Femur (tissue), 1 donor: Measurements from ENCODE around the gene RHOBTB1.
A peak's percentile ranks its signal among the peaks of the same experiment; 100 is the strongest.
"Not testable (repeated sequence)": the region's sequence is repeated elsewhere in the genome, so short reads cannot be mapped to it uniquely, and the experiment has no call there.

Experiments used
- DNase-seq: peaks from one replicate; pipeline ENCODE4 v3.0.0-alpha.2; 2017

Gene RHOBTB1

DNA sequence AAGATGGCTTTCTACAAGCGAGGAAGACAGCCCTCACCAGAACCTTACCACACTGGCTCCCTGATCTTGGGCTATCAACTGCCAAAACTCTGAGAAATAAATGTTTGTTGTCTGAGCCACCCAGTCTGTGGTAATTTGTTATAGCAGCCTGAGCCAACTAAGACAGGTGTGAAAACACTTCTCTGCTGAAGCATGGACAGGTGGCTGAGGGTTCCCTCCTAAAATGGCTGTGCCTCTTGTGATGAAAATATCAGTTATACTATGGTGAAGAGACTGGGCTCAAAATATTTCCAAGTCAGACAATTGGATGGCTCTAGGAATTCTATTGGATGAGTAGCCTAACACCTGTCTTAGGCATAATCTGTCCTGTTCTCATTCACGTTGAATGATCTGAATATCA lies 87.6 kb downstream of the RHOBTB1 start:
- DNase-seq: no peak

DNA sequence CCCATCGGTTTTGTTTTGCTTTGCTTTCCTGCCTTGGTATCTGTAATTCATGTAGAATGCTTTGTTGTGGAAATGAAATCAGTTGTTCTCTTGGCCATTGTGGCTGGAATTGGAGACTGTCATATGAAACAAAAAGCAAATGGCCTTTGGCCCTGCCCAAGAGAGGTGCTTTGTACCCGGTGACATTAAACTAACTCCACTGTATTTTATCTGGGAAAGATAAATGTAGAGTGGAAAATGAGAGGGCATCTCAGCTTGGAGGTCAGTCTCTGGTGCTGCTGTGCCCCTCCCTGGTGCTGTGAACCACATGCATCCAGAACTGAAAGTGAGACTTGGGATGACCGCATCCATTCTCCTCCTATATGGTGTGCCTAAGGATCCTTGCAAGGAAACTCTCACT lies 90.3 kb downstream of the RHOBTB1 start:
- no peak for DNase-seq

DNA sequence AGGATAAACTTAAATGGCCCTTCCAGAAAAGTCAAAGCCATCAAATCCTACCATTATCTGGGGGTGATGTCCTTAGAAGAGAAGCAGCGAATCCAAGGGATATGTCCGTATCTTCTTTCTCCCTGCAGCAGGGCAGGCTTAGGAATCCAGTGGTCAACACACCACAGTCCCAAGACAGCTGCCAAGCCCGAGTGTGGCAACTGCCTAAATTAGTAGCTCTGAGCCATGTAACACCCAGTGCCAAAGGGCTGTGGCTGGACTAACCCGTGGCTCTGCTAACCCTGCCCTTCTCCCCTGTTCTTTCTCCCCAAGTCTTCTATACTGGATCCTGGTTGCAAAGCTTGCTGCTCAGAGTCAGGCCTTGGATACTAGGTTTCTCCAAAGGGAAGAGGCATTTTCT lies 90.9 kb downstream of the RHOBTB1 start:
- peak; percentile 69 for DNase-seq

DNA sequence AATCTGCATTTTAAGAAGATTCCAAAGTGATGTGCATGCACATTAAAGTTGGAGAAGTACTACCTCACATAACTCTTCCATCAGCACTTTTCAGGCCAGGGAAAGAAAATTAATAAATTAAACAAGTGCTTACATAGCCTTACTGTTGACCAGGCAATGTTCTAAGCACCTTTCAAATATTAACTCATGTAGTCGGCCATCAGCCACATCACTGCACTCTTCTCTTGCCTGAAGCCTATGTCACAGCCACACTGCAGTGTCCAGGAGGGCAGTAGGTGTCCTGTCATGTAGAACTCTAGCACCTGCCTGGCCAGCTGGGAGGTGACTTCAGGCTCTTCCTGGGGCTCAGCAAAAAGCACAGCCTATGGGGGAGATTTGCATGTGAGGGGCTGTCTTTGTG lies 94.2 kb downstream of the RHOBTB1 start:
- DNase-seq: no peak

DNA sequence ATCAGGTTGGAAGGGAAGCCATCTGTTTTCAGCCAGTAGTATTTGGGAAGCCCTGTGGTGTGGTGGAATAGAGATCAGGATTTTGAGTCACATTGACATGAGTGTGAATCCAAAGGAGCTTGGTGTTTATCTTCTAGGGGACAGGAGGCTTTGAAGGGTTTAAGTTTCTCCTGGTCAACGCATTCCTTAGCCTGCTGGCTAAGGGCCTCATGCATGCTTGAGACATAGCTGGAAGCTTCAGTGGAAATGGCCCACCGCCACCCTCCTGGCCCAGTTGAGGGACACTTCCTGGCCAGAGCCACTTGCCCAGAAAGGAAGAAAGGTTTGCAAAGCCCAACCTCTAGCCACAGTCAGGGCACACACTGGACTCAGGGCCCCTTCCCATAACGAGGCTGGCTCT lies 94.8 kb downstream of the RHOBTB1 start:
- DNase-seq: no peak

DNA sequence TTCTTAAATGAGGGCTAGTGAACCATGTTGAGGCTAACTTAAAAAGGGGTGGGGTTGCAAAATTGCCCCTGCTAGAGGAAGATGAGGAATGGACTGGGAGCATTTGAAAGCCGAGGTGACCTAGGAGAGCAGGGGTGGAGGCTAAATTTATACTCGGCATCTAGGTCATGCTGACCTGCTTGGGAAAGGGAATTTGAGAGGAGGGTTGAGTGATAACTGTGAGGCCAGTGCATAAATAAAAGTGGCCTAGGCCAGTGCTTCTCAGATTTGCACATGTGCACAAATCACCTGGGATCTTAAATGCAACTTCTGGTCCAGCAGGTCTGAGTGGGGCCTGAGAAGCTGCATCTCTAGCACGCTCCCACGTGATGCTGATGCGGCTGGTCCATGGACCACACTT lies 95.3 kb downstream of the RHOBTB1 start:
- DNase-seq: no peak

DNA sequence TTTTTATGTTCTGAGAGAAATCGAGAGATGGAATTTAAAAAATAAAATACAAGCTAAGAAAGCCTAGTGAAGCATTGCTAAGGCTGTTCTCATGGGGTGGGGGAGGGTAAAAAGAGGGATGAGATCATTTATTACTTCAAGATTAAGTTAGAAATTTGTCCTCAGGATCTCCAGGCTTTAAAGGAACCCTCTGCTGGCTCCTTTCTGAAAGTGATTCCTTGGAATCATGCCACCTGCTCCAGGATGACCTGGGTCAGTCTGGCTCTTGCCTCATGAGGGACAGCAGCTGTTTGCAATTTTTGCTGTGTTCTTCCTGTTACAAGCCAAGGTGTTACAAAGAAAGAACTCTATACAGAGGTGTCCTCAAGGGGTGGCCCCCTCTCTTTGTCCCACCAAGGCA lies 95.9 kb downstream of the RHOBTB1 start:
- peak; percentile 45 for DNase-seq

DNA sequence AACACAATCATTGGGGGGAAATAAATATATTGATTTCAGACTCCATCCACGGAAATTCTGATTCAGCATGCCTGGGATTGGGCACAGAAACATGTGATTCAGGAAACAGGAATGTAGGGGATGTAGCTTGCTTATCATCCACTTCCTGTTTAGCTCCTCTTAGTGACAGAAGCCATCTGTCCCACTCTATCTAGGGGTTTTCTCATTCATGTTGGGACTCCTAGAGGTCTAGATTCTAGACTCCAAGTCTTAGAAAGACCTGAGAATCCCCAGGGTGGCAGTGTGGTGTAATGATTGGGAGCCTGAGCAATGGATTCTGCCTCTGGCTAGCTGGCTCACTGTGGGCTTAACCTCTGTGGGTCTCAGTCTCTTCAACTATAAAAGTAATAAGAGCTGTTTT lies 97.8 kb downstream of the RHOBTB1 start:
- no peak for DNase-seq

DNA sequence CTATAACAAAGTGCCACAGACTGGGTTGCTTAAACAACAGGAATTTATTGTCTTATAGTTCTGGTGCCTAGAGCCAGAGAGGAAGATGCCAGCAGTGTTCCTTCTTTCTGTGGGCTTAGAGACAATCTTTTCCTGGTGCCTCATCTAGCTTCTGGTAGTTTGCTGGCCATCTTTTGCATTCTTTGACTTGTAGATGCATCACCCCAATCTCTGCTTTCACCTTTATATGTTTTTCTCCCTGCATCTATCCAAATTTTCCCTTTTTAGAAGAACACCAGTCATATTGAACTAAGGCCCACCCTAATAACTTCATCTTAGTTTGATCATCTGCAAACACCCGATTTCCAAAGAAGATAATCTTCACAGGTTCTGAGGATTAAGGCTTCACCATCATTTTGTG lies 98.9 kb downstream of the RHOBTB1 start:
- no peak for DNase-seq

DNA sequence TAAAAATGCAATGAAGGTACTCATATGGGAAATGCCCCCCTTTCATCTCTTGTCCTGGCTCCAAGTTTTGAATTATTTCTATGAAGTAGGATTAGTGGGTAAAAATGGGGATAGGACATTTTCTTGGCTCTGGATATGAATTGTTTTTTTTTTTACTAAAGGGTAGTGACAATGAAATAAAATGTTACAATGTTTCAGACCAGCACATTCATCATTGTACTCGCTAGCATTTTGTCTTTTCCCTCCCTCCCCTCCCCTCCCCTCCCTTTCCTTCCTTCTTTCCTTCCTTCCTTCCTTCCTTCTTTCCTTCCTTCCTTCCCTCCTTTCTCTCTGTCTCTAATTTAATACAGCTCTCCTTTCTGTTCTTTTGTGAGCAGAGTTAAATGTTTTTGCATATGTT lies 101.3 kb downstream of the RHOBTB1 start:
- no peak for DNase-seq

DNA sequence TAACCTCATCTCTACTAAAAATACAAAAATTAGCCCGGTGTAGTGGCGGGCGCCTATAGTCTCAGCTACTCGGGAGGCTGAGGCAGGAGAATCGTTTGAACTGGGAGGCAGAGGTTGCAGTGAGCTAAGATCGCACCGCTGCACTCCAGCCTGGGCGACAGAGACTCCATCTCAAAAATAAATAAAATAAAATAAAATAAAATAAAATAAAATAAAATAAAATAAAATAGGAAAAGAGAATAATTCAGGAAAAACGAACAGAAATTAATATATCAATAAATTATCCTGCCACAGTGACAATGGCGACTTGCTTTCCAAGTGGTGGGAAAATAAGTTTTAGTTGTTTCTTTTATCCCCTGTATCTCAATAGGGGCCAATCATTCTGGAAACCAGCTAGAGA lies 102.8 kb downstream of the RHOBTB1 start:
- not testable (repeated sequence) for DNase-seq

DNA sequence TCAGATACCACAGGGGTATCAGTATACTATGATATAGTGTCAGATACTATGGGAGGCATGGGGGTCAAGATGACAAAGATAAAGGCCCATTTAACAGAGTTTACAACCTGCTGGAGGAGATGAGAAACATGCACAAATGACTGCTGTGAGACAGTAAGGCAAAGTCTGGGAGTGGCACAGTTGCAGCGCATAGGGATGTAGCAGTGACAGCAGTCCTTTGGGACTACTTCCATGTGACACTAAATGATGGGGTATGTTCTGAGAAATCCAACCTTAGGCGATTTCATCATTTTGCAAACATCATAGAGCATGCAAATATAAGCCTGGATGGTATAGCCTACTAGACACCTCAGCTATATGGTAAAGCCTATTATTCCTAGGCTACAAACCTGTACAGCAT lies 108.9 kb downstream of the RHOBTB1 start:
- no peak for DNase-seq

DNA sequence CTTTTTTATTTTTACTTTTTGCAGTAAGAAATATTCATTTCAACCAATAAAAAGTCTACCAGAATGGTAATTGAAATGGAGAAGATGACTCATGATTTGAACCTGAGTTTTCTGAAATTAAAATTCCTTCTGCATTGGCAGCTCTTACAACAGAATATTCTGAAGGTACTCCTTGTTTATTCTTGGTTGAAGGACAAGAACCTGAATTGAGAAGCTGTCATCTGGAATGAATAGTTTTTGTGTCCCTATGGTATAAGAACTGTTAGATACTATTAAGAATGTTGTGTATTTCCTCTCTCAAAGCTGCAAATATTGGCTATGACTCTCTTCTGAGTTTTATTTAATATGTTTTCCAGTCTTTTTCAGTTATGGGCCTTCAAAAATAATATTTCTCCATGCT lies 109.6 kb downstream of the RHOBTB1 start:
- no peak for DNase-seq

DNA sequence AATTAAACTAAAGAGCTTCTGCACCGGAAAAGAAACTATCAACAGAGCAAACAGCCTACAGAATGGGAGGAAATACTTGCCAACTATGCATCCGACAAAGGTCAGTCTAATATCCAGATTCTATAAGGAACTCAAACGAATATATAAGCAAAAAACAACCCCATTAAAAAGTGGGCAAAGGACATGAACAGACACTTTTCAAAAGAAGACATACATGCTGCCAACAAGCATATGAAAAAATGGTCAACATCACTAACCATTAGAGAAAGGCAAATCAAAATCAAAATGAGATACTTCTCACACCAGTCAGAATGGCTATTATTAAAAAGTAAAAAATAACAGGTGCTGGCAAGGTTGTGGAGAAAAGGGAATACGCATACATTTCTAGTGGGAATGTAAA lies 111.8 kb downstream of the RHOBTB1 start:
- DNase-seq: not testable (repeated sequence)

DNA sequence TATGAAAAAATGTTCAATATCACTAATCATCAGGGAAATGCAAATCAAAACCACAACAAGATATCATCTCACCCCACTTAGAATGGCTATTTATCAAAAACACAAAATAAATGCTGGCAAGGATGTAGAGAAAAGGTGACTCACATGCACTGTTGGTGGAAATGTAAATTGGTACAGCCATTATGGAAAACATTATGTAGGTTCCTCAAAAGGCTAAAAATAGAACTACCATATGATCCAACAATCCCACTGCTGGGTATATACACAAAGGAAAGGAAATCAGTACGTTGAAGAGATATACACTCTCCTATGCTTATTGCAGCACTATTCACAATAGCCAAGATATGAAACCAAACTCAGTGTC lies 115.5 kb downstream of the RHOBTB1 start:
- DNase-seq: no peak

DNA sequence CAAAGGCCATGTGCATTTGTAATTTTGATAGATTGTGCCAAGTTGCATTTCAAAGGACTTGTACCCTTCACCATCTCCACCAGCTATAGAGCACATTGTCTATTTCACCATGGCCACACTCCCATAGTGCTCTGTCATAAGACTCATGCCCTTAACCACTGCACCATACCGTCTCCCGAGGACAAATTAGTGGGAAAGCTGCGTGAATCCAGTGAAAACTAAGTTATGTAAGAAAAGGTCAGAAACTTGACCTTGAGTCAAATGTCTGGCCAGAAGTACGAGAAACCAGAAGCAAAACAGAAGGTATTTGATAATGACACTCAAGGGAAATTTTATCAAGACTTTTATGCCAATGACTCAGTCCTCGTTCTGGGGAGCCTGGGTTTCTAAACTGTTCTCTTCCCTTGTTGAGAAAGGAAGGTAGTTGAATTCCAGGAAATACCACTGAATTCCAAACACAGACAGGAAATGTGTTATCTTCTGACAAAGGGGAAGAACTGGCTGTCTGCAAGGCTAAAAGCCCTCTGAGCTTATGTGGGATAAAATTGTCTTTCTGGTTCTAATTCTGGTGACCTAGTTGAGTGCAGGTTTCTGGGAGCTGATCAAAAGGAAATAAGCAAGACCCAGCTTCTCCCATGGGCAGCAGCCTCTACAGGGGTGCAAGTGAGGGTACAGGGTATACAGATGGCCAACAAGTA lies 116.0 kb downstream of the RHOBTB1 start:
- no peak for DNase-seq

DNA sequence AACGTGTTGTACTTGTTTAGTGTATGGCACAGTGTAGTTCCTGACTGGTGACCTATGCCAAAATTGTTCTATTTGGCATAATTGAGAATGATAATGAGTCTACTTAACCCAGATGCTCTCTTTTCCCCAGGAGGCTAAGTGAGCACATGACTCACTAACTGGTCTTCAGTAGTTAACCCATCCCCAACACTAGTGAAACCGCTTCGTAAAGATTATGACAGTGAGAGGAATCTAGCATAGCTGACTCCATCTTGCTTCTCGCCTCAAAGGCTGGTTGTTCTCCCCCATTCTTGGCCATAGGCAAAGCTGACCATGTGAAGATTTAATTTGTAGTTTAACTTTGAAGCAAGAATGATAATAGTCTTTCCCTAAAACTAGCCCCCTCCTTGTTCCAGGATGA lies 118.5 kb downstream of the RHOBTB1 start:
- no peak for DNase-seq

DNA sequence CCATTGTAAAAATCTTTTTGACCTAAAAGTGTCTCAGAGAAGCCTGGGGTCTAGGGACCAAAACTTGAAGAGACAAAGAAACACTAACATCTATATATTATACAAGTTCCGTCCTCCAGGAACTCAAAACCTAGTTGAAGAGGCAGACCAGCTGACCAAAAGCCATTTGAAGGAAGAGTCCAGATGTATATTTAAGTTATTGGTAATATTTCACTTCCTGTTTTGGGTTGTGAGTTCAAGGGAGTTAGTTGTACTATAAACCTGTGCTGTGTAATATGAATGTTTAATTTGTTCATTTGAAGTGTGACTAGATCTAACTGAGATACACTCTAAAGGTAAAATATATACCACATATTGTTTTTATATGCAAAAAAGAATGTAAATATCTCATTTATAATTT lies 120.7 kb downstream of the RHOBTB1 start:
- no peak for DNase-seq

DNA sequence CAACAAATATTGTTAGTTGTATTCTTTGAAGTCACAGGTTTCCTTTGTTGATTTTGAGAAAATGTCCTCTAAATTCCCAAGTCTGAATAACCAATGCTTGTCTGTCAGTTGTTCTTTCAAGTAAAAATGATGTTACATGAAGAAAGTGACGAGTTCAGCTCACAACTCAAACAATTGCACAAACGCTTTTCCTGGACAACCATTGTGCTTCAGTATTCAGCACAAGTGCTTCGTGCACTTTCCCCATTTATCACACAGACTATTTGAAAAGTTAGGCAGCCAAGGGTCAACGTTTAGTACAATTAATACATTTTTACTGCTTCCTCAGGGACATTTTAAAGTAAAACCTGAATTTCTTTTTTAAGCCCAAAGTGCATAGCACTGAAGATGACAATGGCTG lies 121.2 kb downstream of the RHOBTB1 start:
- no peak for DNase-seq

DNA sequence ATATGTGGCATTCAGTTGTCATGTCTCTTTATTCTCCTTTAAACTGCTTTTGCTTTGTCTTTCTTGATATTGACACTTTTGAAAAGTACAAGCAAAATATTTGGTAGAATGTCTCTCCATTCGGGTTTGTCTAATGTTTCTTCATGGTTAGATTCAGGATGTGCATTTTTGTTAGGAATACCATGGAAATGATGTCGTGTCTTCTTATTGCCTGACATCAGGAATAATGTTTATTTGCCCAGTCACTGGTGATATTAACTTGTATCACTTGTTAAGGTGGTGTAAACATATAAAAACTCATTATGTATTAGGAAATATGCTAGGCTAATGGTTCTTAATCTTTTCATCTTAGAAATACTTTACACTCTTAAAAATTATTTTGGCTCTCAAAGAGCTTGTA lies 122.3 kb downstream of the RHOBTB1 start:
- DNase-seq: no peak

DNA sequence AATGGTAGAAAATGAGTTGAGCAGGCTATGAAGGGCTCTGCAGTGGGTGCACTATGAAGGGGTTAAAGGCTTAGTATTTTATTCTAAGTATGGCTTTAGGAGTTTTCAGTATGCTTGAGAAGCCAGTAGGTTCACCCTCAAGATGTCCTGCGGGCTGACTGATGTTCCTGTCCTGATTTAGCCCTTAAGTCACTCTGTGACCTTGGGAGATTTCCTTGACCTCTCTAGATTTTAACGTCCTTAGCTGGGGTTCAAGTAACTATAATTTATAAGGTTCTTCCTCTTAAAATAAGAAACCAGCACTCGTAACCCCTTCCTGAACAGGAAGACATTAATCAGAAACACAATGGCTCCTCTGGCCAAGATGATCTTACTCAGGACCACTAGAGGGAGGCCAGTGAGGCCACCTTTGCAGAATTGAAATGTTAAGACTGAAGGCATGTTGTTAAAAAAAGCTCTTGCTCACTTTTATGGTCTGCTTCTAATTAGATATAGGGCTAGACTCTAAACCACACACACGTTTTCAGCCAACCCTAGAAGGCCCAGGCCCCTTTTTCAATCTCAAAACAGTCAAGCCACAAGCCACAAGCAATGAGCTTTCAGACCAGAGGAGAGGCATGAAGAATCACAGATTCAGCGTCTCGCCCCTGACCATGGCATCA lies 123.8 kb downstream of the RHOBTB1 start:
- DNase-seq: peak; percentile 40
